ENCODE measurements around the gene SERPINA4.

GRCh38 chr14:94582851-94583250, 21.6 kb downstream of the SERPINA4 start:
- TF ChIP-seq CTCF (conservative IDR thresholded peaks at IDR 0.05; ENCODE audit: low read depth in 2 of 2) (no peak), EZH2 (IDR thresholded peaks at IDR 0.05; ENCODE audit: low read depth, unreplicated experiment) (no peak), REST (IDR thresholded peaks at IDR 0.05; ENCODE audit: unreplicated experiment) (no peak), JUNB (IDR thresholded peaks at IDR 0.05; ENCODE audit: unreplicated experiment) (no peak), EZH2phosphoT487 (IDR thresholded peaks at IDR 0.05; ENCODE audit: unreplicated experiment) (no peak), POLR2AphosphoS5 (IDR thresholded peaks at IDR 0.05; ENCODE audit: low read depth) (no peak), ZNF331 (CRISPR knock-in tag; IDR thresholded peaks at IDR 0.05; ENCODE audit: low read depth) (no peak), NANOG (IDR thresholded peaks at IDR 0.05; ENCODE audit: borderline replicate concordance) (no peak), ETS1 (IDR thresholded peaks at IDR 0.05) (no peak), CREB1 (CRISPR knock-in tag; IDR thresholded peaks at IDR 0.05; ENCODE audit: low read depth) (no peak)

Data from GM23338 (cell line).